ENCODE data around the gene PPT2. TPM values are rescaled to one million over a fixed set of nuclear protein-coding genes. Genes with fewer than 3 reads are reported as not detected.

Gene PPT2
- total and polyA plus RNA-seq, 2 of the 13 experiments (the other 11 are each of a cell fraction or from before 2014, with no cell fraction given): 39.2 to 61.8 TPM

- TF ChIP-seq IRF9 (CRISPR knock-in tag; IDR thresholded peaks at IDR 0.05; ENCODE audit: borderline replicate concordance): peak; percentile 88
- TF ChIP-seq SSRP1 (CRISPR knock-in tag; IDR thresholded peaks at IDR 0.05): peak; percentile 87; the same call in 1 of the 2 replicates
- TF ChIP-seq MYNN (CRISPR knock-in tag; IDR thresholded peaks at IDR 0.05; ENCODE audit: low read depth): no peak
- no peak; the same call in none of the 2 replicates for TF ChIP-seq E2F2 (CRISPR knock-in tag; IDR thresholded peaks at IDR 0.05; ENCODE audit: borderline replicate concordance)
- TF ChIP-seq RFXANK (CRISPR knock-in tag; IDR thresholded peaks at IDR 0.05): 0 out of 2 replicates have a peak, but pooled peaks have one; percentile 70
- TF ChIP-seq ZNF883 (CRISPR knock-in tag; IDR thresholded peaks at IDR 0.05; ENCODE audit: not compliant biosample characterization): peak; percentile 69
- TF ChIP-seq ZNF407 (CRISPR knock-in tag; IDR thresholded peaks at IDR 0.05; ENCODE audit: not compliant biosample characterization): peak; percentile 91
- no peak for TF ChIP-seq HHEX (CRISPR knock-in tag; IDR thresholded peaks at IDR 0.05)
- peak; percentile 66; the same call in 1 of the 2 replicates for TF ChIP-seq ZNF563 (CRISPR knock-in tag; IDR thresholded peaks at IDR 0.05)
- no peak for TF ChIP-seq ONECUT2 (CRISPR knock-in tag; IDR thresholded peaks at IDR 0.05)
- peak; percentile 93; the same call in 1 of the 2 replicates for TF ChIP-seq ZZZ3 (CRISPR knock-in tag; IDR thresholded peaks at IDR 0.05; ENCODE audit: borderline replicate concordance)
- 0 out of 2 replicates have a peak, but pooled peaks have one; percentile 55 for TF ChIP-seq MLXIP (CRISPR knock-in tag; IDR thresholded peaks at IDR 0.05; ENCODE audit: borderline replicate concordance)
- TF ChIP-seq ZNF337 (CRISPR knock-in tag; IDR thresholded peaks at IDR 0.05; ENCODE audit: borderline replicate concordance, low read depth): peak; percentile 76; the same call in 1 of the 2 replicates
- peak in 1 of 2 experiments; percentile 94; a peak in 2 of 4 replicates for TF ChIP-seq POLR2A (IDR thresholded peaks at IDR 0.05; ENCODE audit: insufficient read depth in 1 of 2, low read depth in 2 of 2, low read length in 2 of 2)
- peak; percentile 57; the same call in 1 of the 2 replicates for TF ChIP-seq HCFC1 (IDR thresholded peaks at IDR 0.05; ENCODE audit: low read depth, low read length)
Measured at GRCh38 chr6:32195902-32196681, 42.2 kb downstream of the PPT2 start (continued).
